Stomach smooth muscle (tissue), 2 donors: ENCODE measurements around the gene ERBIN.

Source experiments
- H3K27ac ChIP-seq: one replicate; pipeline ENCODE4 v1.7.0; 2013; ENCODE audit warnings: mild to moderate bottlenecking, low read length, inconsistent platforms
- H3K27me3 ChIP-seq, 2 donors: one replicate each; pipeline ENCODE4 v1.7.0; 2013; ENCODE audit warnings: low read length in 2 of 2; ENCODE audit not compliant: insufficient read depth in 2 of 2, control insufficient read depth in 1 of 2
- H3K36me3 ChIP-seq, 2 donors: one replicate each; pipeline ENCODE4 v1.7.0; 2013; ENCODE audit warnings: low read length in 2 of 2; ENCODE audit not compliant: control insufficient read depth in 2 of 2, insufficient read depth in 2 of 2
- H3K4me1 ChIP-seq: one replicate; pipeline ENCODE4 v1.7.0; 2013; ENCODE audit warnings: low read length; ENCODE audit not compliant: control insufficient read depth, insufficient read depth
- H3K4me3 ChIP-seq, 2 donors: one replicate each; pipeline ENCODE4 v1.7.0; 2013; ENCODE audit warnings: low read length in 2 of 2
- H3K9ac ChIP-seq, 2 donors: one replicate each; pipeline ENCODE4 v1.7.0; 2013; ENCODE audit warnings: low read length in 2 of 2, mild to moderate bottlenecking in 1 of 2
- H3K9me3 ChIP-seq, 2 donors: one replicate each; pipeline ENCODE4 v1.7.0; 2013; ENCODE audit warnings: low read length in 2 of 2; ENCODE audit not compliant: control insufficient read depth in 2 of 2
- donor health status: healthy.
- donor health status: Pancreatic carcinoma.

ERBIN gene

GRCh38 chr5:66001952-66002351 lies 75.6 kb downstream of the ERBIN start:
- Histone ChIP-seq H3K4me1 (no peaks in the 10 kb centered on the region), H3K9ac (no peak overlapping the region), H3K36me3 (peaks cover 0 to 8% of the 10 kb centered on the region in 2 donors), H3K27ac (no peak overlapping the region), H3K4me3 (no peak overlapping the region), H3K27me3 (no peaks in the 10 kb centered on the region), H3K9me3 (no peaks in the 10 kb centered on the region)

GRCh38 chr5:66002415-66002814 lies 76.0 kb downstream of the ERBIN start:
- no peak overlapping the region for H3K27ac ChIP-seq
- H3K4me1 ChIP-seq, result no peaks in the 10 kb centered on the region
- no peaks in the 10 kb centered on the region for H3K9me3 ChIP-seq
- no peak overlapping the region for H3K9ac ChIP-seq
- no peaks in the 10 kb centered on the region for H3K27me3 ChIP-seq
- peaks cover 0 to 8% of the 10 kb centered on the region in 2 donors for H3K36me3 ChIP-seq
- H3K4me3 ChIP-seq, result no peak overlapping the region

- Histone ChIP-seq H3K4me1 (no peaks in the 10 kb centered on the region), H3K9ac (no peak overlapping the region), H3K4me3 (no peak overlapping the region), H3K9me3 (no peaks in the 10 kb centered on the region), H3K27ac (no peak overlapping the region), H3K36me3 (peaks cover 0 to 8% of the 10 kb centered on the region in 2 donors), H3K27me3 (no peaks in the 10 kb centered on the region)
Observed at GRCh38 chr5:66004216-66004615, 77.8 kb downstream of the ERBIN start.

GRCh38 chr5:66009277-66009676 lies 82.9 kb downstream of the ERBIN start:
- Histone ChIP-seq H3K4me1 (no peaks in the 10 kb centered on the region), H3K36me3 (no peaks in the 10 kb centered on the region), H3K4me3 (no peak overlapping the region), H3K9me3 (no peaks in the 10 kb centered on the region), H3K9ac (no peak overlapping the region), H3K27me3 (no peaks in the 10 kb centered on the region), H3K27ac (no peak overlapping the region)

GRCh38 chr5:66010476-66010875 lies 84.1 kb downstream of the ERBIN start:
- H3K4me1 ChIP-seq, result no peaks in the 10 kb centered on the region
- no peaks in the 10 kb centered on the region for H3K36me3 ChIP-seq
- no peak overlapping the region for H3K4me3 ChIP-seq
- H3K9ac ChIP-seq, result no peak overlapping the region
- H3K27ac ChIP-seq, result no peak overlapping the region
- H3K9me3 ChIP-seq, result no peaks in the 10 kb centered on the region
- H3K27me3 ChIP-seq, result no peaks in the 10 kb centered on the region

DNA sequence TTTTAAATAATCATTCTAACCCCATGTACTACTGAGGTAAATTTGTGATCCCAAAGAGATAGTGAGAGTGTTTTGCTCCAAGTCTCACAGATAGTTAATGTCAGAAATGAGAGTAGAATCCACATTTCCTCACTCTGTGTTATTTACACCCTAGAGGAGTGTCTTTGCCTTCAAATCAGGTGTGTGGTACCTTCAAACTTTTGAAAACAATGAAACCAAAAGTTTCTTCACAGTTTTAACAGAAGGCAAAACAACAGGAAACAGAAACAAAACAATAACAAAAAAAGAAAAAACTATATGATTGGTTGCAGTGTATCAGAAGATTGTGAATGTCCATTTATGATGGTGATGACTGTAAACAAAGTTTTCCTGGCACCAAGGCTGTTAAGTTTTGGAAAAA lies 85.9 kb downstream of the ERBIN start:
- Histone ChIP-seq H3K27me3 (no peaks in the 10 kb centered on the region), H3K36me3 (no peaks in the 10 kb centered on the region), H3K9ac (no peak overlapping the region), H3K27ac (no peak overlapping the region), H3K4me3 (no peak overlapping the region), H3K4me1 (no peaks in the 10 kb centered on the region), H3K9me3 (no peaks in the 10 kb centered on the region)

DNA sequence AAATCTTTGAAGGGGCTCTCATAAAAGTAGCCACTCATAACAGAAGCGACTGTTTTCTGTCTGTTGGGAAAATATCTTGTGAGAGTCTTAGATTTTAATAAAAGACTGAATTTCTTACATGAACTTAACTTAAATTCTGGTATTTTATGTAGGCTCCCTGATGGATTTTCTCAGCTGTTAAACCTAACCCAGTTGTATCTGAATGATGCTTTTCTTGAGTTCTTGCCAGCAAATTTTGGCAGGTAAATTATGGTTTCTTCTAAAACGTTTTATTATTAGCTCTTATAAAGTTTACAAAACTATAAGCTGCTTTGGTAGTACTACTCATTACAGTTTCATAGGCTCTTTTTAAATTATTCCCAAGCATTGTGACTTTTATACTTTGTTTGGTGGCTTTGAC lies 87.0 kb downstream of the ERBIN start:
- Histone ChIP-seq H3K4me3 (no peak overlapping the region), H3K9me3 (no peaks in the 10 kb centered on the region), H3K27me3 (no peaks in the 10 kb centered on the region), H3K4me1 (no peaks in the 10 kb centered on the region), H3K36me3 (no peaks in the 10 kb centered on the region), H3K9ac (no peak overlapping the region), H3K27ac (no peak overlapping the region)

DNA sequence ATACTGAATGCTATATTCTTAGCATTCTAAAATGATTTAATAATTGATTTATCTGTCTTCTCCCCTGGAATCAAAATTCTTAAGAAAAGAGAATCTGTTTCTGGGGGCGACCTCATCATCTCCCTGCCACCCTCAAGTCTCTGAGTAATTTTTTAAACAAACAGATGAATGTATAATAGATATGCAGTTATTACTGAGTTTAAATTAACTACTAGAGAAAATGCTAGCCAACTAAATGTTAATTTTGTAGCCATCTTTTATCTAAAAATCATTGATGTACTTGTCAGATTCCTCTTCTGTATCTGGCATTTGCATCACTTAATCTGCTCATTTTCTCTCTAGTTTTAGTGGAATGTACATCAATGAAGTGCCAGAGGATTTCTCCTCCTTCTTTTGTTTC lies 87.5 kb downstream of the ERBIN start:
- H3K4me3 ChIP-seq, result no peak overlapping the region
- H3K36me3 ChIP-seq, result no peaks in the 10 kb centered on the region
- no peaks in the 10 kb centered on the region for H3K27me3 ChIP-seq
- no peak overlapping the region for H3K27ac ChIP-seq
- no peaks in the 10 kb centered on the region for H3K9me3 ChIP-seq
- no peak overlapping the region for H3K9ac ChIP-seq
- H3K4me1 ChIP-seq, result no peaks in the 10 kb centered on the region

DNA sequence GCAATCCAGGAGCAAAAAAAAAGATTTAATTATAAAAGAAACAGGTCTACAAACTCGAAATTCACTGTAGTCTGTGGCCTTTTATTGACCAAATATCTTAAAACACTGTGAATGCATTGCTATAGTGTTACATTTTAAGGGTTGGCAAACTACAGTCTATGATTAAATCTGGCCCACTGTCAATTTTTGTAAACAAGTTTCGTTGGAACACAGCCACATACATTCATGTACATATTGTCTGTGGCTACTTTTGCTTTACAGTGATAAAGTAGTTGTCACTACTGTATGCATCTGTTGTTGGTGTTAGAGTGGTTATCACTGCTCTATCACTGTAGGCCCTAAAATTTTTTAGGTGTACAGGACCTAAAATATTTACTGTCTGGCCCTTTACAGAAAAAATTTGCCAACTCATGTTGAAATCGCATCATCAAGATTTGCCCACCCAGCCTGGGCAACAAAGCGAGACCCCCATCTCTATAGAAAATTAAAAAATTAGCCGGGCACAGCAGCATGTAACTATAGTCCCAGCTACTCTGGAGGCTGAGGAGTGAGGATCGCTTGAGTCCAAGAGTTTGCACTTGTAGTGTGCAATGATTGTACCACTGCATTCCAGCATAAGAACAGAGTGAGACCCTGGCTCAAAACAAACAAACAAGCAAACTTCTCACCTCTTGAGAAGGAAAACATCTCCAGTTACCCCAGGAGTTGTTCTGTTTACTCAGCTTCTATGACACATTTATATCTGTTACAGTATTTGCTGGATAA lies 89.0 kb downstream of the ERBIN start:
- no peak overlapping the region for H3K4me3 ChIP-seq
- no peaks in the 10 kb centered on the region for H3K27me3 ChIP-seq
- no peaks in the 10 kb centered on the region for H3K36me3 ChIP-seq
- no peaks in the 10 kb centered on the region for H3K4me1 ChIP-seq
- H3K27ac ChIP-seq, result no peak overlapping the region
- H3K9ac ChIP-seq, result no peak overlapping the region
- no peaks in the 10 kb centered on the region for H3K9me3 ChIP-seq

- H3K4me3 ChIP-seq, result no peak overlapping the region
- no peaks in the 10 kb centered on the region for H3K27me3 ChIP-seq
- no peaks in the 10 kb centered on the region for H3K4me1 ChIP-seq
- no peaks in the 10 kb centered on the region for H3K9me3 ChIP-seq
- peaks cover 0 to 5% of the 10 kb centered on the region in 2 donors for H3K36me3 ChIP-seq
- no peak overlapping the region for H3K9ac ChIP-seq
- H3K27ac ChIP-seq, result no peak overlapping the region
Observed at GRCh38 chr5:66021585-66021984, 95.2 kb downstream of the ERBIN start.

DNA sequence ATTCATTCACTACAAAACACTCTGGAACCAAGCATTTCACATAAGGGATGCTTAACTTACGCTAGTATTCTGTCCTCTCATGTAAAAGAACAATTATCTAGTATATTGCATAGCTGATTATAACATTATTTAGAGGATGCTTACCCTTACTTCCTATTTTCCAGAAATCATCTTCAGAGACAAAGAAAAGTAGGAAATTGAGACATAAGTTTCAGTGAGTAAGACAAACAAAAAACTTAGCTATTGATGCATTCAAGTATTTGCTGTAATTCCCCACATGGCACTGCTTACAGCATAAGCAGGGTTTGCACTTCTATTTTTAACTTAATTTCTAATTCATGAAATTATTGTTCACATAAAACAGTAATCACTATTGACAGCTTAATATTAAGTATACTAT lies 112.9 kb downstream of the ERBIN start:
- H3K27me3 ChIP-seq, result no peaks in the 10 kb centered on the region
- H3K4me1 ChIP-seq, result no peaks in the 10 kb centered on the region
- H3K4me3 ChIP-seq, result no peak overlapping the region
- no peak overlapping the region for H3K9ac ChIP-seq
- H3K9me3 ChIP-seq, result no peaks in the 10 kb centered on the region
- H3K36me3 ChIP-seq, result peaks cover 0 to 25% of the 10 kb centered on the region in 2 donors
- H3K27ac ChIP-seq, result no peak overlapping the region
